Activated CD8-positive, alpha-beta T cell treated with anti-CD3 and anti-CD28 coated beads, Interleukin-2, amount 10 ng/mL, durations not matched to agents 7 days and 5 days (primary cell): ENCODE measurements around the gene CNTN6. TPM values are rescaled to one million over a fixed set of nuclear protein-coding genes. Genes with fewer than 3 reads are reported as not detected.

Experiments used
- ATAC-seq: fragments of 150-1000 bp; cut with Tn5 transposase; one replicate; pipeline ENCODE4 v1.10.0; 2021; ENCODE audit warnings: moderate library complexity
- CTCF ChIA-PET: fragments of 350-600 bp; sonication (Branson Sonifier 250); formaldehyde crosslinking; loops from one replicate; lab custom pipeline; 2021; ENCODE audit warnings: antibody characterized with exemption; lab: Charles Lee
- POLR2A ChIA-PET: fragments of 350-600 bp; sonication (Branson Sonifier 250); formaldehyde crosslinking; loops from one replicate; lab custom pipeline; 2021; ENCODE audit warnings: antibody characterized with exemption; lab: Charles Lee
- DNase-seq: peaks from one replicate; pipeline ENCODE4 v3.0.0-alpha.2; 2020
- H3K27ac Mint-ChIP-seq: one replicate; pipeline ENCODE4 v1.8.0; 2021; ENCODE audit warnings: mild to moderate bottlenecking, mixed read lengths
- H3K27me3 Mint-ChIP-seq: one replicate; pipeline ENCODE4 v1.8.0; 2021; ENCODE audit warnings: low read depth, mixed read lengths
- H3K36me3 Mint-ChIP-seq: one replicate; pipeline ENCODE4 v1.8.0; 2021; ENCODE audit warnings: low read depth, mixed read lengths
- H3K4me1 Mint-ChIP-seq: one replicate; pipeline ENCODE4 v1.8.0; 2021; ENCODE audit warnings: low read depth, mixed read lengths
- H3K4me3 Mint-ChIP-seq: one replicate; pipeline ENCODE4 v1.8.0; 2021; ENCODE audit warnings: mild to moderate bottlenecking, mixed read lengths
- H3K9me3 Mint-ChIP-seq: one replicate; pipeline ENCODE4 v1.8.0; 2022; ENCODE audit warnings: mixed read lengths; ENCODE audit not compliant: insufficient read depth
- total RNA-seq, 2 experiments: library from RNA; stranded (reverse); gene quantifications; one replicate each; pipeline ENCODE4 v1.2.3, GENCODE V29; 2021

The CNTN6 gene
- total RNA-seq, 2 experiments from 2014 or later, result not detected

- H3K4me3 Mint-ChIP-seq, result no peak overlapping the region
- H3K9me3 Mint-ChIP-seq, result peaks cover under 1% of the 10 kb centered on the region
- H3K27ac Mint-ChIP-seq, result no peak overlapping the region
- POLR2A ChIA-PET, result no interaction called here
- CTCF ChIA-PET, result no interaction called here
- no peaks in the 10 kb centered on the region for H3K36me3 Mint-ChIP-seq
- DNase-seq (no peak), ATAC-seq (no peak)
- no peaks in the 10 kb centered on the region for H3K27me3 Mint-ChIP-seq
- H3K4me1 Mint-ChIP-seq, result no peaks in the 10 kb centered on the region
Measured at GRCh38 chr3:1183320-1184048, 90.7 kb downstream of the CNTN6 start.

- Mint-ChIP-seq H3K4me1 (no peaks in the 10 kb centered on the region), H3K27me3 (no peaks in the 10 kb centered on the region), H3K27ac (no peak overlapping the region), H3K9me3 (no peaks in the 10 kb centered on the region), H3K4me3 (no peak overlapping the region), H3K36me3 (no peaks in the 10 kb centered on the region)
- no peak for ATAC-seq
- DNase-seq, result no peak
- CTCF ChIA-PET, result no interaction called here
- POLR2A ChIA-PET, result no interaction called here
Measured at GRCh38 chr3:1190569-1190968, 97.7 kb downstream of the CNTN6 start.

GRCh38 chr3:1191026-1191425, 98.2 kb downstream of the CNTN6 start:
- no peaks in the 10 kb centered on the region for H3K9me3 Mint-ChIP-seq
- no peak for ATAC-seq
- no peak overlapping the region for H3K4me3 Mint-ChIP-seq
- H3K36me3 Mint-ChIP-seq, result no peaks in the 10 kb centered on the region
- DNase-seq, result no peak
- H3K4me1 Mint-ChIP-seq, result no peaks in the 10 kb centered on the region
- H3K27ac Mint-ChIP-seq, result no peak overlapping the region
- no peaks in the 10 kb centered on the region for H3K27me3 Mint-ChIP-seq
- ChIA-PET POLR2A (no interaction called here), CTCF (no interaction called here)

- CTCF ChIA-PET, result no interaction called here
- H3K27me3 Mint-ChIP-seq, result no peaks in the 10 kb centered on the region
- no peak overlapping the region for H3K27ac Mint-ChIP-seq
- DNase-seq (no peak), ATAC-seq (no peak)
- POLR2A ChIA-PET, result no interaction called here
- H3K36me3 Mint-ChIP-seq, result no peaks in the 10 kb centered on the region
- H3K9me3 Mint-ChIP-seq, result no peaks in the 10 kb centered on the region
- no peaks in the 10 kb centered on the region for H3K4me1 Mint-ChIP-seq
- no peak overlapping the region for H3K4me3 Mint-ChIP-seq
Measured at GRCh38 chr3:1195947-1196346, 103.1 kb downstream of the CNTN6 start.

- Mint-ChIP-seq H3K36me3 (no peaks in the 10 kb centered on the region), H3K27me3 (no peaks in the 10 kb centered on the region), H3K4me3 (no peak overlapping the region), H3K9me3 (no peaks in the 10 kb centered on the region), H3K27ac (no peak overlapping the region), H3K4me1 (no peaks in the 10 kb centered on the region)
- POLR2A ChIA-PET, result no interaction called here
- CTCF ChIA-PET, result no interaction called here
- ATAC-seq, result no peak
- DNase-seq, result no peak
Measured at GRCh38 chr3:1197051-1197450, 104.2 kb downstream of the CNTN6 start.

GRCh38 chr3:1200371-1200770, 107.5 kb downstream of the CNTN6 start:
- Mint-ChIP-seq H3K9me3 (no peaks in the 10 kb centered on the region), H3K27ac (no peak overlapping the region), H3K36me3 (no peaks in the 10 kb centered on the region), H3K27me3 (no peaks in the 10 kb centered on the region), H3K4me1 (no peaks in the 10 kb centered on the region), H3K4me3 (no peak overlapping the region)
- ChIA-PET POLR2A (no interaction called here), CTCF (no interaction called here)
- DNase-seq (no peak), ATAC-seq (no peak)

GRCh38 chr3:1207904-1208303, 115.1 kb downstream of the CNTN6 start:
- DNase-seq, result no peak
- POLR2A ChIA-PET, result no interaction called here

GRCh38 chr3:1214933-1215332, 122.1 kb downstream of the CNTN6 start:
- Mint-ChIP-seq H3K4me3 (no peak overlapping the region), H3K36me3 (no peaks in the 10 kb centered on the region), H3K9me3 (peaks cover 6% of the 10 kb centered on the region), H3K27ac (no peak overlapping the region), H3K4me1 (no peaks in the 10 kb centered on the region), H3K27me3 (no peaks in the 10 kb centered on the region)
- POLR2A ChIA-PET, result no interaction called here
- ATAC-seq (no peak), DNase-seq (no peak)
- CTCF ChIA-PET, result no interaction called here

More at GRCh38 chr3:1207904-1208303, 115.1 kb downstream of the CNTN6 start:
- no peak overlapping the region for H3K4me3 Mint-ChIP-seq
- H3K9me3 Mint-ChIP-seq, result no peaks in the 10 kb centered on the region
- no peak overlapping the region for H3K27ac Mint-ChIP-seq
- no peaks in the 10 kb centered on the region for H3K36me3 Mint-ChIP-seq
- CTCF ChIA-PET, result no interaction called here
- no peaks in the 10 kb centered on the region for H3K27me3 Mint-ChIP-seq
- ATAC-seq, result no peak
- H3K4me1 Mint-ChIP-seq, result no peaks in the 10 kb centered on the region

- ChIA-PET CTCF (no interaction called here), POLR2A (no interaction called here)
- H3K27me3 Mint-ChIP-seq, result no peaks in the 10 kb centered on the region
- H3K36me3 Mint-ChIP-seq, result no peaks in the 10 kb centered on the region
- H3K27ac Mint-ChIP-seq, result no peak overlapping the region
- no peaks in the 10 kb centered on the region for H3K4me1 Mint-ChIP-seq
- H3K9me3 Mint-ChIP-seq, result peaks cover 6% of the 10 kb centered on the region
- DNase-seq (no peak), ATAC-seq (no peak)
- H3K4me3 Mint-ChIP-seq, result no peak overlapping the region
Measured at GRCh38 chr3:1216856-1217255, 124.0 kb downstream of the CNTN6 start.

- Mint-ChIP-seq H3K9me3 (no peaks in the 10 kb centered on the region), H3K4me1 (no peaks in the 10 kb centered on the region), H3K27me3 (no peaks in the 10 kb centered on the region), H3K4me3 (no peak overlapping the region), H3K36me3 (no peaks in the 10 kb centered on the region), H3K27ac (no peak overlapping the region)
- CTCF ChIA-PET, result no interaction called here
- DNase-seq, result no peak
- ATAC-seq, result no peak
- POLR2A ChIA-PET, result no interaction called here
Measured at GRCh38 chr3:1227111-1227510, 134.3 kb downstream of the CNTN6 start.

- POLR2A ChIA-PET, result no interaction called here
- no peak overlapping the region for H3K4me3 Mint-ChIP-seq
- no peaks in the 10 kb centered on the region for H3K36me3 Mint-ChIP-seq
- no peaks in the 10 kb centered on the region for H3K27me3 Mint-ChIP-seq
- no peaks in the 10 kb centered on the region for H3K9me3 Mint-ChIP-seq
- no peaks in the 10 kb centered on the region for H3K4me1 Mint-ChIP-seq
- no peak overlapping the region for H3K27ac Mint-ChIP-seq
- CTCF ChIA-PET, result no interaction called here
- no peak for ATAC-seq
- DNase-seq, result no peak
Measured at GRCh38 chr3:1228289-1228688, 135.5 kb downstream of the CNTN6 start.

GRCh38 chr3:1230920-1231319, 138.1 kb downstream of the CNTN6 start:
- no peak overlapping the region for H3K27ac Mint-ChIP-seq
- no peaks in the 10 kb centered on the region for H3K9me3 Mint-ChIP-seq
- ATAC-seq (no peak), DNase-seq (no peak)
- H3K36me3 Mint-ChIP-seq, result no peaks in the 10 kb centered on the region
- ChIA-PET POLR2A (no interaction called here), CTCF (no interaction called here)
- H3K4me3 Mint-ChIP-seq, result no peak overlapping the region
- no peaks in the 10 kb centered on the region for H3K4me1 Mint-ChIP-seq
- no peaks in the 10 kb centered on the region for H3K27me3 Mint-ChIP-seq

- H3K4me1 Mint-ChIP-seq, result no peaks in the 10 kb centered on the region
- ATAC-seq (no peak), DNase-seq (no peak)
- CTCF ChIA-PET, result no interaction called here
- no peak overlapping the region for H3K27ac Mint-ChIP-seq
- no peak overlapping the region for H3K4me3 Mint-ChIP-seq
- POLR2A ChIA-PET, result no interaction called here
- H3K27me3 Mint-ChIP-seq, result no peaks in the 10 kb centered on the region
- H3K9me3 Mint-ChIP-seq, result no peaks in the 10 kb centered on the region
- H3K36me3 Mint-ChIP-seq, result no peaks in the 10 kb centered on the region
Measured at GRCh38 chr3:1232276-1232675, 139.5 kb downstream of the CNTN6 start.
